Ishikawa (cell line): ENCODE results near the gene ZNF81.

Experiments used
- RAD21 ChIP-seq: IDR thresholded peaks from 2 replicates; pipeline ENCODE4 v1.6.1; 2012; ENCODE audit warnings: low read depth
- REST ChIP-seq: IDR thresholded peaks from 2 replicates; pipeline ENCODE4 v1.6.1; 2012; ENCODE audit warnings: low read depth, mild to moderate bottlenecking

DNA sequence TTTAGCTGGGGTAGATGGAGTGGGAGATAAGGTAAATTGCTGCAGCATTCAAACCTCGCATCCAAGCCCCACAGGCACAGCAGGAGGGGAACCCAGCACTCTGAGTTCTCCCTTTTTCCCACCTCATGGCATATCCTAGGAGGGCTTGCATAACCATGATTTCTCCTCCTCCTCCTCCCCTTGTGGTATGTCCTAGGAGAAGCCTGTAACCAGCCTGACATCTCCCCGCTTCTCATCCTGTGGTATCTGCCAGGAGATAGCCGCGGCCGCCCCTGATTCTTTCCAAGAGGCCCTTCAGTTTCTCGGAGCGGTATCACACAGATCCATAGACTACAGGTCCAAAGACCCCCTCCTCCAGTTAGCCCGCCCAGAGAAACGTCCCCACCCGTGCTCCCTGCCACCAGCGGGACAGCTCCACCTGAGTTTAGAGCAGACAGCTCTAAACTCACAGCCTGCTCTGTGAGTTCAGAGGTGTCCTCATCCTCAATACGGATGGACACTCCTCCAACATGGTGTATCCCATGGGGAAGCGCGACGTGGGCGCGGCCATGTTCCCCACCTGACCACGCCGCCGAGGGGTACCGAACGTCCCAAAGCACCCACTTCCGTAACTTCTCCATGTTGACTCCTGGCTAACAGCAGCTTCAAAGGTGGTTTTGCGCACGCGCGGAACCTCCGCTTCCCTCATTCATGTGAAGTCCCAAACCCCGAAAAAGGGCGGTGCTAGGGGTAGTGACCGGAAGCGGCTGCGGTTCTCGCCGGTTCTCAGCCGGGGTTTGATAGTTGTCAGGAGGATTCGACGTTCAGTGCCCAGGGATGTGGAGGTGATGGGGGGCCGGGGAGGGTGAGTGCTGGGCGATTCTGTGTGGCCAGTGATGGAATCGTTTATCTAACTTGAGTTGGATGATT, at the start of gene ZNF81:
- no peak for TF ChIP-seq RAD21
- no peak for TF ChIP-seq REST
